Left lung (tissue), 10 donors: ENCODE results near the gene LBR. TPM values are rescaled to one million over a fixed set of nuclear protein-coding genes. Genes with fewer than 3 reads are reported as not detected.
A peak's percentile ranks its signal among the peaks of the same experiment; 100 is the strongest.

ENCODE experiments used
- ATAC-seq: fragments of 200-7000 bp; cut with Tn5 transposase; one replicate; pipeline ENCODE4 v1.9.1; 2020; ENCODE audit warnings: moderate library complexity
- DNase-seq, 4 donors: peaks; one replicate each; pipeline ENCODE4 v3.0.0-alpha.2; 2013 to 2020
- H3K27ac ChIP-seq, 2 donors: fragments of 200-600 bp; sonication (generic) in 1 of 2; one replicate each; pipeline versions ENCODE4 v1.5.0 to v1.8.0; 2020 to 2021
- H3K27me3 ChIP-seq, 2 donors: fragments of 200-600 bp; sonication (generic) in 1 of 2; one replicate each; pipeline versions ENCODE4 v1.5.0 to v1.8.0; 2020 to 2021
- H3K36me3 ChIP-seq, 2 donors: fragments of 200-600 bp; sonication (generic) in 1 of 2; one replicate each; pipeline versions ENCODE4 v1.5.0 to v1.8.0; 2020 to 2021
- H3K4me1 ChIP-seq, 2 donors: fragments of 200-600 bp; one replicate each; pipeline ENCODE4 v1.8.0; 2021
- H3K4me3 ChIP-seq, 2 donors: fragments of 200-600 bp; sonication (generic) in 1 of 2; one replicate each; pipeline versions ENCODE4 v1.5.0 to v1.8.0; 2020 to 2021; ENCODE audit warnings: mild to moderate bottlenecking in 1 of 2
- H3K9me3 ChIP-seq, 2 donors: fragments of 200-600 bp; sonication (generic) in 1 of 2; one replicate each; pipeline versions ENCODE4 v1.5.0 to v1.8.0; 2020 to 2021
- CTCF ChIP-seq, 2 donors: fragments of 200-600 bp; sonication (generic) in 1 of 2; IDR thresholded peaks; one replicate each; pipeline versions ENCODE4 v1.5.0 to v1.8.0; 2021; ENCODE audit warnings: antibody characterized with exemption in 2 of 2
- intact Hi-C, 2 donors: fragments of 100-400 bp; cut with DNase I; formaldehyde crosslinking; loops; one replicate each; pipeline versions ENCODE4 v1.11.2 to v1.14.2; 2022
- polyA plus RNA-seq, 6 donors: library from polyadenylated mRNA; unstranded; fragments of 120-200 nt; gene quantifications; one replicate each; pipeline ENCODE4 v1.2.1, GENCODE V29; 2013; ENCODE audit not compliant: insufficient read length in 6 of 6
- total RNA-seq, 2 donors: library from RNA; stranded (reverse); fragmentation: NEBNext Ultra II Directional; extraction: Animal tissue kit (Norgen Biotek cat#: 25700); gene quantifications; one replicate each; pipeline ENCODE4 v1.2.1, GENCODE V29; 2021
- donor health status: DM: no; HTN: yes; CAD: no.
- donor health status: DM: no; HTN: no; CAD: no.

The LBR gene
- total and polyA plus RNA-seq, 8 donors, result 42.4 to 109 (median 89.5) TPM

GRCh38 chr1:225449774-225450173 lies 21.9 kb upstream of the LBR start:
- intact Hi-C loops, result no loop called here
- no peaks in the 10 kb centered on the region for H3K27me3 ChIP-seq

GRCh38 chr1:225449261-225449660 lies 21.4 kb upstream of the LBR start:
- H3K4me1 ChIP-seq, result peaks cover 11 to 63% of the 10 kb centered on the region in 2 donors
- H3K36me3 ChIP-seq, result no peaks in the 10 kb centered on the region
- no peaks in the 10 kb centered on the region for H3K27me3 ChIP-seq
- no peak overlapping the region for H3K4me3 ChIP-seq
- no peaks in the 10 kb centered on the region for H3K9me3 ChIP-seq
- no peak for TF ChIP-seq CTCF (IDR thresholded peaks at IDR 0.05)
- intact Hi-C loops, result no loop called here
- DNase-seq, result peak in 1 of 4 donors; percentile 32
- no peak for ATAC-seq
- H3K27ac ChIP-seq, result no peak overlapping the region

More at GRCh38 chr1:225449774-225450173, 21.9 kb upstream of the LBR start:
- DNase-seq (peak in 1 of 4 donors; percentile 17), ATAC-seq (no peak)
- Histone ChIP-seq H3K9me3 (no peaks in the 10 kb centered on the region), H3K4me1 (peaks cover 11 to 63% of the 10 kb centered on the region in 2 donors), H3K36me3 (no peaks in the 10 kb centered on the region), H3K4me3 (no peak overlapping the region), H3K27ac (no peak overlapping the region)
- no peak for TF ChIP-seq CTCF (IDR thresholded peaks at IDR 0.05)

DNA sequence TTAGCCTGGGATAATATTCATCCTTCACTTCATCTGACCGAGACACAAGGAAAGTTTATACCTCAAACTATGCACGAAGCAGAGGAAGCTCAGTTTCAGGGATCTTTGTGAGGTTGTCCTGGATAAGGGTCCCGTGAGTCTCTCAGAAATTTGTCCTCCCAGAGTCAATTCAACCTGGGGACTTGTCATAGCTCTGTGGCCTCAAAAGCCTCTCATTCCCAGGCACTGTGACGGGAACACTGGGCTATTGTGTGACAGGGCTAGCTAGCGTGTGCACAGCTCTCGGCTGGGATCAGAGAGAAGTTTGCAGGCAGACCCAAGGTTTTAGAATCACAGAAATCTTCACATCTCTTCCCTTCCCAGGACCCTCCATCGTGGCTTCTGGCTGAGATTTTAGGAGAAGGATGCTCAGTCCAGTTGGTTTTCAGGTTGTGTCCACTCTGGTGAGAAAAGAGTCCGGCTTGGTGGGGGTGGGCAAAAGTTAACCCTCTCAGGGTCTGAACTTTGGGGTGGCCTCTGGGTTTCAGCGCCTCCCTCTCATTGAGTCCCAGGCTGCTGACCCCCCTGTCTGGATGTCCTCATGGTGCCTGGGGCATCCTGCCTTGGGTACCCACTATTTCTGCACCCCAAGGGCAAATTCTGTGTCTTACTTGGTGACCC lies 20.4 kb upstream of the LBR start:
- intact Hi-C loops, result no loop called here
- H3K4me3 ChIP-seq, result no peak overlapping the region

GRCh38 chr1:225447650-225448089 lies 19.8 kb upstream of the LBR start:
- ATAC-seq, result peak; percentile 7
- H3K4me3 ChIP-seq, result no peak overlapping the region
- H3K27ac ChIP-seq, result peak overlapping the region; percentile 14 to 33
- H3K4me1 ChIP-seq, result peaks cover 15 to 67% of the 10 kb centered on the region in 2 donors
- intact Hi-C loops, result no loop called here
- H3K36me3 ChIP-seq, result no peaks in the 10 kb centered on the region
- DNase-seq, result peak in 1 of 4 donors; percentile 37
- TF ChIP-seq CTCF (IDR thresholded peaks at IDR 0.05), result no peak
- H3K9me3 ChIP-seq, result no peaks in the 10 kb centered on the region
- H3K27me3 ChIP-seq, result no peaks in the 10 kb centered on the region

More for the DNA sequence above, 20.4 kb upstream of the LBR start:
- DNase-seq (peak in 1 of 4 donors; percentile 16), ATAC-seq (no peak)
- Histone ChIP-seq H3K36me3 (no peaks in the 10 kb centered on the region), H3K27ac (peak overlapping the region; percentile 14 to 33), H3K27me3 (no peaks in the 10 kb centered on the region), H3K9me3 (no peaks in the 10 kb centered on the region), H3K4me1 (peaks cover 15 to 63% of the 10 kb centered on the region in 2 donors)
- TF ChIP-seq CTCF (IDR thresholded peaks at IDR 0.05), result no peak

DNA sequence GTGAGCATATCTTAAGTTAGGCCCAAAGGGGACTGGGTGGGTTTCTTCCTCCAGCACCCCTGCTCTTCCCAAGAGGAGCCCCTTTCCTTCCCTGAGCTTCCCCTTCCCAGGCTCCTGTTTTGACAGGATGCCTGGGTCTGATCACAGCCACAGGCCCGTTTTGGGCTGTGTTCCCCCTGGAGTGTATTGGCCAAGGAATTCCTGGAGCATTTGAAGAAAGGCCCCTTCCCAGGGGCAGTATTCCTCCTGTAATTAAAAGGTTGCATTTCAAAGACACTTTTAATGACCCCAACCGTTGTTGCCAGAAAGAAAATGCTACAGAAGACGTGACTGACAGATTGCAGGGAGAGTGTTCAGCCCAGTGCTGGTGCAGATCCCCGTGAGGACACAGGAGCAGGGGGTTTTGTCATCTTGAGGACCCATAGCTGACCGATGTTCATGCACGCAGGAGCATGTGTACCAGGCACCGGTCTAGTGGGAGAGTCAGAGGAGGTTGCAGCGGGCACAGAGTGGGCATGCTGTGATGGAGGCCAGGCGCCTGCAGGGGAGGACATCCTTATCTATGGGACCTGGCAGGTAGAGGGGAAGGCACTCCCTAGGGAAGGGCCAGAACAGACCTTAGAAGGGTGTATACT lies 19.3 kb upstream of the LBR start:
- TF ChIP-seq CTCF (IDR thresholded peaks at IDR 0.05), result no peak
- ATAC-seq (no peak), DNase-seq (peak in 1 of 4 donors; percentile 31)
- no peak overlapping the region for H3K4me3 ChIP-seq
- H3K27ac ChIP-seq, result peak overlapping the region in 1 of 2 donors; percentile 33
- no peaks in the 10 kb centered on the region for H3K27me3 ChIP-seq
- no peaks in the 10 kb centered on the region for H3K9me3 ChIP-seq
- H3K36me3 ChIP-seq, result no peaks in the 10 kb centered on the region
- intact Hi-C loops, result no loop called here
- H3K4me1 ChIP-seq, result peaks cover 15 to 70% of the 10 kb centered on the region in 2 donors
